ENCODE measurements around the gene TM6SF1. TPM values are rescaled to one million over a fixed set of nuclear protein-coding genes. Genes with fewer than 3 reads are reported as not detected.
"Not testable (repeated sequence)": the region's sequence is repeated elsewhere in the genome, so short reads cannot be mapped to it uniquely, and the experiment has no call there.

The TM6SF1 gene
- polyA plus RNA-seq, 1 experiment, result 15.1 TPM

DNA sequence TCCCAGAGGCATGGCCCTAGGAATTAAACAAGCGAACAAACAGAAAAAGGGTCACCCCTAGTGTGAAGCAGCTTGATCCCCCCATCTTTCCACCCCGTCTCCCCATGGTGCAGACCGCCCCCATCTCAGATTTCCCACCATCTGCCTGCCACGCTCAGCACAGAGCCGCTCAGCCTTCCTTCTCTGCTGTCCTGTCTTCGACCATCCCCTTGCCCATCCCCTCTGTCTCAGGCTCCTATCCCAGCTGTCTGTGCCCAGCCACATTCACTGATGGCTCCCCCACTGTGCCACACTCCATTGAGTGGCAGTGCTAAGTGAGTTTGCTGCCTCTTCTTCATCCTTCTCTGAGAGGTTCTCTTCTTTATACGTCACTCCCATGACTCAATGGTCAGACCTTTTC is 28.7 kb upstream of the TM6SF1 start:
- Histone ChIP-seq H3K27ac (ENCODE audit: low read depth, low read length) (no peak overlapping the region), H3K27me3 (ENCODE audit: control insufficient read depth, insufficient read depth, low read length) (peaks cover 21% of the 10 kb centered on the region), H3K4me3 (ENCODE audit: low read depth, low read length) (no peak overlapping the region), H3K9me3 (ENCODE audit: control insufficient read depth, insufficient read depth, low read length) (peaks cover under 1% of the 10 kb centered on the region)
- CTCF ChIA-PET, result no interaction called here
- POLR2A ChIA-PET, result no interaction called here
- DNase-seq (ENCODE audit: low read depth, low spot score), result no peak
- no peak for TF ChIP-seq CTCF (IDR thresholded peaks at IDR 0.05; ENCODE audit: low read depth, low read length)

DNA sequence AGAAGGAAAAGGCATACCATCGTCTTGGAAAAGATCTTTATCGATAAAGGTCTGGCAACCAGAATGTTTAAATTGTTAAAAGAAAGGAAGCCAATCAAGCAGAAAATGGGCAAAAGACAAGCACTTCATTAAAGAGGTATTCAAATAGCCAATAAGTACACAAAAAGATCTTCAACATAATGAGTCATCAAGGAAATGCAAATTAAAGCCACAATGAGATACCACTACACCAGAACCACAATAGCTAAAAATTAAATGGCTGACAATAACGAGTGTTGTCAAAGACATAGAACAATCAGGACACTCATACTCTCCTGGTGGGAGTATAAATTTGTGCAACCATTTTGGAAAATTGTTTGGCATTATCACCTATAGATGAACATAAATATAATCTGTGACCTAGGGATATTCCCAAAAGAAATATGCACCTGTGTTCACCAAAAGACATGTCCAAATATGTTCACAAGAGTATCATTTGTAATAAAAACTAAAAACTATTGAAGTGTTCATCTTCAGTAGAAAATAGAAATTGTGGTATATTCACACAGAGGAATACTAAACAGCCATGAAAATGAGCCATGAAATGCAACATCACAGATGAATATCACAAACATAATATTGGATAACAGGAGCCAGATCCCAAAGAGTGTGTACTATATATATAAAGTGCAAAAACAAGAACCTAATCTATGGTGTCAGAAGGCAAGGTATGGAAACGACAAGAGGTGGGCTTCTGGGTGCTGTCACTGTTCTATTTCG is 26.0 kb upstream of the TM6SF1 start:
- TF ChIP-seq CTCF (IDR thresholded peaks at IDR 0.05; ENCODE audit: low read depth, low read length), result no peak
- H3K27ac ChIP-seq (ENCODE audit: low read depth, low read length), result no peak overlapping the region
- no peak overlapping the region for H3K4me3 ChIP-seq (ENCODE audit: low read depth, low read length)
- no peaks in the 10 kb centered on the region for H3K9me3 ChIP-seq (ENCODE audit: control insufficient read depth, insufficient read depth, low read length)
- ChIA-PET CTCF (interaction anchor here (0.7 kb wide), 1 partner anchor 60 kb away, joined by 5 read pairs; no protein-coding TSS in a partner anchor), POLR2A (no interaction called here)
- no peak for DNase-seq (ENCODE audit: low read depth, low spot score)
- H3K27me3 ChIP-seq (ENCODE audit: control insufficient read depth, insufficient read depth, low read length), result peaks cover 21% of the 10 kb centered on the region

- no peak for DNase-seq (ENCODE audit: low read depth, low spot score)
- no peak overlapping the region for H3K27ac ChIP-seq (ENCODE audit: low read depth, low read length)
- no peaks in the 10 kb centered on the region for H3K9me3 ChIP-seq (ENCODE audit: control insufficient read depth, insufficient read depth, low read length)
- ChIA-PET CTCF (no interaction called here), POLR2A (no interaction called here)
- no peak overlapping the region for H3K4me3 ChIP-seq (ENCODE audit: low read depth, low read length)
- peaks cover 14% of the 10 kb centered on the region for H3K27me3 ChIP-seq (ENCODE audit: control insufficient read depth, insufficient read depth, low read length)
- no peak for TF ChIP-seq CTCF (IDR thresholded peaks at IDR 0.05; ENCODE audit: low read depth, low read length)
Observed at GRCh38 chr15:83082730-83083386, 24.6 kb upstream of the TM6SF1 start.

DNA sequence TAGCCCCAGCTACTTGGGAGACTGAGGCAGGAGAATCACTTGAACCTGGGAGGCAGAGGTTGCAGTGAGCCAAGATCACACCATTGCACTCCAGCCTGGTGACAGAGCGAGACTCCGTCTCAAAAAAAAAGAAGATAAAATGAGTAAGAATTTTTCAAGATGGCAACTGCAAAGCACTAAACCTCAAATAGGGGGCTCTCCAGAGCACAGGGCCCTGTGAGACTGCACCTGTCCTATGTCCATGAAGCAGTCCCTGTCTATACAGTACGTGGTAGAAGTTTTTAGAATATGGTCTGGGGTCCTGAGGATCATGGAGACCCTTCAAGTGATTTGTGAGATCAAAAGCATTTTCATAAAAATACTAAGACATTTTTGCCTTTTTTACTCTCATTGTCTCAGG is 22.0 kb upstream of the TM6SF1 start:
- H3K27ac ChIP-seq (ENCODE audit: low read depth, low read length); DNase-seq (ENCODE audit: low read depth, low spot score); H3K27me3 ChIP-seq (ENCODE audit: control insufficient read depth, insufficient read depth, low read length); CTCF ChIA-PET; POLR2A ChIA-PET; H3K4me3 ChIP-seq (ENCODE audit: low read depth, low read length); H3K9me3 ChIP-seq (ENCODE audit: control insufficient read depth, insufficient read depth, low read length): not testable (repeated sequence)

GRCh38 chr15:83085864-83086552 is 21.4 kb upstream of the TM6SF1 start:
- H3K27me3 ChIP-seq (ENCODE audit: control insufficient read depth, insufficient read depth, low read length); H3K4me3 ChIP-seq (ENCODE audit: low read depth, low read length); H3K9me3 ChIP-seq (ENCODE audit: control insufficient read depth, insufficient read depth, low read length); H3K27ac ChIP-seq (ENCODE audit: low read depth, low read length); POLR2A ChIA-PET; CTCF ChIA-PET; DNase-seq (ENCODE audit: low read depth, low spot score): not testable (repeated sequence)

- no peak for DNase-seq (ENCODE audit: low read depth, low spot score)
- Histone ChIP-seq H3K27ac (ENCODE audit: low read depth, low read length) (no peak overlapping the region), H3K27me3 (ENCODE audit: control insufficient read depth, insufficient read depth, low read length) (peaks cover 5% of the 10 kb centered on the region), H3K9me3 (ENCODE audit: control insufficient read depth, insufficient read depth, low read length) (no peaks in the 10 kb centered on the region), H3K4me3 (ENCODE audit: low read depth, low read length) (no peak overlapping the region)
- CTCF ChIA-PET, result no interaction called here
- POLR2A ChIA-PET, result no interaction called here
- TF ChIP-seq CTCF (IDR thresholded peaks at IDR 0.05; ENCODE audit: low read depth, low read length), result no peak
Observed at GRCh38 chr15:83087576-83087975, 19.9 kb upstream of the TM6SF1 start.
